ENCODE measurements around the gene NTMT1.

NTMT1 gene

GRCh38 chr9:129637102-129637501, 11.1 kb downstream of the NTMT1 start:
- no peak for DNase-seq (ENCODE audit: low spot score)

GRCh38 chr9:129637673-129638439, 11.9 kb downstream of the NTMT1 start:
- no peak for DNase-seq (ENCODE audit: low spot score)

GRCh38 chr9:129639034-129639630, 13.2 kb downstream of the NTMT1 start:
- DNase-seq (ENCODE audit: low spot score), result no peak

GRCh38 chr9:129639756-129640085, 13.8 kb downstream of the NTMT1 start:
- DNase-seq (ENCODE audit: low spot score), result no peak

GRCh38 chr9:129640086-129640870, 14.3 kb downstream of the NTMT1 start:
- DNase-seq (ENCODE audit: low spot score), result no peak

DNA sequence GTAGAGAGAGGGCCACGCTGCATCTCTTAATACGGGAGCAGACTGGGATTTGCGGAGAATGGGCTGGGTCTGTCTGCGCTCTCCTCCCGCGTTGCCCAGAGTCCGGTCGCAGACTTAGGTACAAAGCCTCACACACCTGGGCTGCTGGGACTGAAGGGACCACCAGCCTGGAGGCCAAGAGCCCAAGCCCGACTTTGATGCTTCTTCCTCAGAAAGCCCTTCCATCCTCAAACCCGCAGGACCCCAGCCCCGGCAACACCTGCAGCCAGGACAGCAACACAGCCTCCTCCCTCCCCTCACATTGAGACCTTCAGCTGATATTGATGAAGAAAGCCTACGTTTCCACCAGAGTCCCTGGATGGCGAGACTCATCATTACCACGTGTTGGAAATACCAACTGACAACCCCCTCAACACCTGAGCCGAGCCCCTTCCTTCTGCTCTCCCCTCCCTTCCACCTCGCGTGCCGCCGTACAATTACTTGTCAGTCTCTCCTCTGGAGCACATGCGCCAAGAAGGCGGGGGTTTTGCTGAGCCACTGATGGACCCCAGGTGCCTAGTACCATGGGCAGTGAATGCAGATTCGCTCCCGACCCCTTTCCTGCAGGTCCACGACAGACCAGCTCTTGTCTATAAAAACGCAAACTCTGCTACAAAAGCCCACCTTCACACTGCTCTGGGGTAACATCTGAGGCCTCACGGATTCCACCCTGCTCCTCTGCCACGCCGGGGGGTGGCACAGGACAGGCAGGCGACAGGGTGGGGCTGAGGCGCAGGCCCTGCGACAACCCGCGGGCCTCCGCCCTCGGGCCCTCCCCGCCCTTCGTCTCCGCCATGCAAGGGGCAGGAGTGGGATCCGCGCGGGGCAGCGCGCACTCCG, 15.1 kb downstream of the NTMT1 start:
- no peak for DNase-seq (ENCODE audit: low spot score)

DNA sequence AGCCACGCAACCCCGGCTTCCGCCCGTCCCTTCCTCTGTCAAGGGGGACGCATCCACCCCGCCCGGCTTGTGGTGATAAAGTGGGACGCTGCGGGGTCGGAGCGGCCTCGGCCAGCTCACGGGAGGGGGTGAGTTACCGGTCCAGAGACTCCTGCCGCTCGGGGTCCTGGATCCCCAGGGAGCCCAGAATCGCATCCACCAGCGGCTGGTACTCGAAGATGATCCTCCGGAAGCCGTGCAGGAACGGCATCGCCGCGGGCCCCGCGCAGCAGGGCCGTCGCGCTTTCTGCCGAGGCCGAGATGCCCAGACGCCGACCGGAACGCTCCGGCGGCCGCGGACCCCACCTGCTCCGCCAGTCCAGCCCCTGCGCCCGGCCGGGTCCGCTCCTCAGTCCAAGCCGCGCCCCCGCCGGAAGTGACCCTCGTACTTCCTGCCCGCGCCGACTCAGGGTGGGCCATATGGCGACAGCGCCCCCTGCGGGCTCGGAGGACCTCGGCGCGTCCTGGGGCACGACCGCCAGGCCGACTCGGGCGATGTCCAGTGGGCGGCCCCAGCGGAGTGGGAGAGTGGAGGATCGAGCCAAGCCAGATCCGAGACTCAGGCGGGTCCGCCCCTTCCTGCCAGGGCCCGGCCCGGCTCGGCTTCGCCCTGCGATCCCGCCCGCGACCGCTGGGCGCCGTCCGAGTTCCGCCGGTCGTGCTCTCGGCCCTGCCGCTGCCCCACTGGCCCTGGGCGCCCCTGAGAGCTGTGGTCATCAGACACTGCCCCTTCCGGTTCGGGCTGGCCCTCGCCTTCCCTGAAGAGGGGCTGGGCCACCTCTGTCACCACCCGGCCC, 16.0 kb downstream of the NTMT1 start, which contains the start of gene ASB6:
ASB6 (minus strand) TSS at position 402 of the 836 bp plus-strand sequence; CDS start at position 250, 152 bp downstream.
- DNase-seq (ENCODE audit: low spot score), result peak; percentile 100

- no peak for DNase-seq (ENCODE audit: low spot score)
Observed at GRCh38 chr9:129643706-129644105, 17.7 kb downstream of the NTMT1 start.

- no peak for DNase-seq (ENCODE audit: low spot score)
Observed at GRCh38 chr9:129644365-129644764, 18.4 kb downstream of the NTMT1 start.

GRCh38 chr9:129644902-129645301, 18.9 kb downstream of the NTMT1 start:
- DNase-seq (ENCODE audit: low spot score), result no peak

- no peak for DNase-seq (ENCODE audit: low spot score)
Observed at GRCh38 chr9:129646252-129646651, 20.3 kb downstream of the NTMT1 start.

GRCh38 chr9:129646654-129647053, 20.7 kb downstream of the NTMT1 start:
- no peak for DNase-seq (ENCODE audit: low spot score)

DNA sequence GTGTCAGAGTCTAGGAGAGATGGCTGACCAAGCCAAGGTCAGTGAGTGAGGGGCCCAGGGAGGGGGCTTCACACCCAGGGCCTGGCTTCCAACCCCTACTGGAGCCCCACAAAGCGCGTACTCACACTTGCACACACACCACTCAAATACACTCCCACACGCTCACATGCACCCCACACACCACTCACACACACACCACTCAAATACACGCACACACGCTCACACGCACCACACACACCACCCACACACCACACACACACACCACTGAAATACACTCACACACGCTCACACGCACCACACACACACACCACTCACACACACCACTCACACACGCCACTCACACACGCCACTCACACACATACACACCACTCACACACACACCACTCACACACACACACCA, 21.7 kb downstream of the NTMT1 start:
- no peak for DNase-seq (ENCODE audit: low spot score)

DNA sequence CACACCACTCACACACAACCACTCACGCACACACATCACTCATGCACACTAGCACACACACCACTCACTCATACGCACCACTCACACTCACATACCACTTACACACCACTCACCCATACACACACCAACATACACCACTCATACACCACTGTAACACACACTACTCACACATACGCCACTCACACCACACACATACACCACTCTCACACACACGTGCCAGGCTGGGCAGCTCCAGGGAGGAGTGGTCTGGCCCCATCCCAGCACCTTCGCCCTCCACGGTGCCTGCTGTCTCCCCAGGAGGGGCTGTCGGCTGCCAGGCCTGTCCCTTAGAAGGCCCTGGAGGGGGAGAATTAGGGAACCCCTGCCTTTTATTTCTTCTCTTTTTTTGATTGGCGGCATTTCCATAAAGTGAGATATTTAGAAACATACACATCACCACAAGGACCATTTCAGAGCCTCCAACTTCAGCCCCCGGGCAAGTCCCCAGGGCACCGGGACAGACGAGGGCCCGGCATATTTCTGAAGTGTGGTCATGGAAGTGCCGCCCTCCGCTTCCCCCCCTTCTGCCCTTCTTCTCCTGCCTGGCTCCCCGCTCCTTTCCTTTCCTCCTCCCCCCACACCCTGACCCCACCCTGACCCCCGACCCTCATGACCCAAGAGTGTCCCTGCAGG, 22.3 kb downstream of the NTMT1 start:
- no peak for DNase-seq (ENCODE audit: low spot score)

- no peak for DNase-seq (ENCODE audit: low spot score)
Observed at GRCh38 chr9:129648764-129649115, 22.8 kb downstream of the NTMT1 start.

DNA sequence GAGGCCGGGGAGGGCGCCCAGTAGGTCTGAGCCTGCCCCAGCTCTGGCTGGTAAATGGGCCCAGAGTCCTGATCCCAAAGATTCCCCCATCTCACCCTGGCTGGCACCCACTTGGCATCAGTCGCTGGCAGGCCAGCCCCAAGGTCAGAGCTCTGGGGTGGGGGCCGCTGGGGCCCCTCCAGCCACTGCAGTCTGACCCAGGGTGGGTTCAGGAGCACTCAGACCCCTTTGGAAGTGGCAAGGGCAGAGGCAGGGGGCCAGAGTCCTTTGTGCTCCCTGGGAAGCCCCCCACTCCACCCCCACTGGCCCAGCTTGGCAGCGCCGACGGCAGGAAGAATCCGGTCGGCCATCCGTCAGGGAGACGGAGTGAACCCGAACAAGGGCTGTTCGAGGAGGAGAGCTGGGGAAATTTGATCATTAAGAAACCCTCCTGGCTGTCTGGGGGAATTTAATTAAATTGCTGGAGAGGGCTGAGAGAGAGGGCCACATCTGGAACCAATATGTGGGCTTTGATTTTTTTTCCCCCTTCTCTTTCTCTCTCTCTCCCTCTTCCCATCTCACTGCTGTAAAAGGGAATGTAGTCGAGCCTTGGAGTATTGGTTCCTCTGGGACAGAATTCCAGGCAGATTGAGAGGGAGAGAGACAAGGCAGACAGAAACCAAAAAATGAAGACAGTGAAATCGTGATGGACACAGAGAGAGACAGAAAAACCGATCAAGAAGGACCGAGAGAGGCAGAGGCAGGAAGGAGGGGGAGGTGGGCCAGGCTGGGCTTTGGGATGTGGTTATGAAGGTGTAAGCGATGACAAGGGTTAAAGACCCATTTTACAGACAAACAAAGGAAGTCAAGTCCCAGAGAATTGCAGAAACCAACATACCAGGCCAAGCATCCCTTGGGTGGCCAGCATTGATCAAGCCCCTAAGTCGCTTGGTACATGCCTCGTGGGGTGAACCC, 24.0 kb downstream of the NTMT1 start:
- no peak for DNase-seq (ENCODE audit: low spot score)

- DNase-seq (ENCODE audit: low spot score), result no peak
Observed at GRCh38 chr9:129650680-129651235, 24.8 kb downstream of the NTMT1 start.

- DNase-seq (ENCODE audit: low spot score), result no peak
Observed at GRCh38 chr9:129653823-129654553, 28.0 kb downstream of the NTMT1 start.

Measured in ecto neural progenitor cell (in vitro differentiated cells).